ENCODE data around the gene CLEC17A. TPM values are rescaled to one million over a fixed set of nuclear protein-coding genes. Genes with fewer than 3 reads are reported as not detected.

The CLEC17A gene
- total and polyA plus RNA-seq, 2 of the 8 experiments (the other 6 are each of a cell fraction or from before 2014, with no cell fraction given): not detected

- Histone ChIP-seq H2BK120ac (replicated peaks; ENCODE audit: low read depth, low read length) (no peak overlapping the region), H2BK12ac (ENCODE audit: low read depth, low read length) (no peak overlapping the region), H4K8ac (ENCODE audit: extremely low read depth, insufficient read depth, low read length) (no peak overlapping the region), H3K56ac (replicated peaks; ENCODE audit: insufficient read length, low read depth, low read length) (no peak overlapping the region), H3K9ac (replicated peaks in 1 of 4; ENCODE audit: extremely low read depth in 1 of 4, low read depth in 3 of 4, low read length in 3 of 4) (no peak overlapping the region), H3K23me2 (ENCODE audit: low read depth, low read length) (peaks cover 3% of the 10 kb centered on the region; the same call in 1 of the 2 replicates), H3K79me2 (ENCODE audit: control insufficient read depth in 1 of 2, insufficient read depth in 2 of 2, low read length in 2 of 2) (no peaks in the 10 kb centered on the region), H4K91ac (replicated peaks; ENCODE audit: insufficient read length, low read length) (no peak overlapping the region), H3K27me3 (replicated peaks in 1 of 4; ENCODE audit: control insufficient read depth in 3 of 4, extremely low read depth in 1 of 4, insufficient read depth in 3 of 4, low read length in 3 of 4) (no peaks in the 10 kb centered on the region), H2AFZ (ENCODE audit: low read length) (no peak overlapping the region), H3K79me1 (ENCODE audit: low read depth, low read length) (no peaks in the 10 kb centered on the region), H3K4me3 (ENCODE audit: extremely low read depth in 1 of 4, insufficient read depth in 2 of 4, low read depth in 3 of 4, low read length in 4 of 4) (no peak overlapping the region), H3K9me3 (ENCODE audit: insufficient read depth in 2 of 2, low read depth in 1 of 2, low read length in 1 of 2) (peaks cover 41 to 56% of the 10 kb centered on the region in 2 experiments), H3K4ac (replicated peaks; ENCODE audit: insufficient read length, low read depth, low read length) (no peak overlapping the region), H4K20me1 (replicated peaks in 1 of 2; ENCODE audit: control insufficient read depth in 1 of 2, insufficient read depth in 2 of 2, low read length in 2 of 2) (no peaks in the 10 kb centered on the region), H4K5ac (ENCODE audit: insufficient read length, low read depth, low read length) (no peak overlapping the region), H3K4me1 (replicated peaks in 1 of 4; ENCODE audit: control insufficient read depth in 3 of 4, insufficient read depth in 4 of 4, low read length in 3 of 4) (no peaks in the 10 kb centered on the region), H3K27ac (ENCODE audit: low read depth, low read length) (no peak overlapping the region), H2BK20ac (ENCODE audit: low read length) (no peak overlapping the region), H2BK5ac (ENCODE audit: low read depth, low read length) (no peak overlapping the region), H3K18ac (ENCODE audit: extremely low read depth, low read length) (no peak overlapping the region), H3K14ac (ENCODE audit: insufficient read length) (no peak overlapping the region), H2BK15ac (ENCODE audit: low read length) (no peak overlapping the region), H3K23ac (ENCODE audit: insufficient read length) (no peak overlapping the region), H3K4me2 (ENCODE audit: insufficient read depth in 1 of 2, low read depth in 2 of 2, low read length in 2 of 2) (no peak overlapping the region), H3K36me3 (ENCODE audit: control insufficient read depth in 2 of 4, insufficient read depth in 4 of 4, low read length in 3 of 4) (no peaks in the 10 kb centered on the region), H2AK5ac (ENCODE audit: low read depth, low read length) (no peak overlapping the region)
- TF ChIP-seq SIN3A (conservative IDR thresholded peaks at IDR 0.05 in 1 of 2, IDR thresholded peaks at IDR 0.05 in 1 of 2; ENCODE audit: low read depth in 1 of 2, low read length in 2 of 2) (no peak), KDM4A (IDR thresholded peaks at IDR 0.05; ENCODE audit: low read depth, low read length, severe bottlenecking) (no peak), EP300 (IDR thresholded peaks at IDR 0.05; ENCODE audit: borderline replicate concordance in 1 of 2, low read depth in 2 of 2, low read length in 2 of 2) (no peak), ASH2L (IDR thresholded peaks at IDR 0.05; ENCODE audit: low read length) (no peak), POU5F1 (IDR thresholded peaks at IDR 0.05; ENCODE audit: low read depth, low read length) (no peak), POLR2AphosphoS5 (IDR thresholded peaks at IDR 0.05; ENCODE audit: low read depth, low read length) (no peak), EGR1 (IDR thresholded peaks at IDR 0.05; ENCODE audit: borderline replicate concordance, low read depth, low read length) (no peak), TAF1 (IDR thresholded peaks at IDR 0.05; ENCODE audit: low read depth, low read length) (no peak), RNF2 (IDR thresholded peaks at IDR 0.05; ENCODE audit: borderline replicate concordance, low read depth, low read length, missing control alignments, poor library complexity, severe bottlenecking) (no peak), JUN (IDR thresholded peaks at IDR 0.05; ENCODE audit: low read depth, low read length) (no peak), RXRA (IDR thresholded peaks at IDR 0.05; ENCODE audit: insufficient read depth, low read depth, low read length) (no peak), PHF8 (conservative IDR thresholded peaks at IDR 0.05; ENCODE audit: low read depth, low read length) (no peak)
- no peak for FAIRE-seq
- DNase-seq (ENCODE audit: low read depth in 1 of 2, low spot score in 2 of 2): no peak
- CTCF ChIA-PET (ENCODE audit: partially characterized antibody): no interaction called here
- WGBS, 2 experiments (ENCODE audit: extremely low coverage in 1 of 2, insufficient coverage in 1 of 2, insufficient read length in 1 of 2, insufficient replicate concordance in 2 of 2, low coverage in 1 of 2, low lambda C conversion rate in 2 of 2, missing lambda C conversion rate in 1 of 2): 82% methylated on average over 2 of the region's 2 CpGs; no CpG with 5 or more reads in 1 of the 2 experiments
- POLR2A ChIA-PET (ENCODE audit: partially characterized antibody): no interaction called here
Measured at GRCh38 chr19:14648506-14648905, 65.6 kb downstream of the CLEC17A start.
